Sigmoid colon (tissue), 4 donors: ENCODE data around the gene FADD.

ENCODE experiments used
- CTCF ChIP-seq, 4 experiments: fragments of 450-650 bp in 3 of 4; fragments of 200-600 bp in 1 of 4; IDR thresholded peaks; one replicate each; pipeline ENCODE4 v1.5.1; 2016 to 2019; ENCODE audit warnings: antibody characterized with exemption in 4 of 4, mild to moderate bottlenecking in 3 of 4, moderate library complexity in 2 of 4
- POLR2A ChIP-seq, 2 donors: fragments of 450-650 bp; IDR thresholded peaks; one replicate each; pipeline ENCODE4 v1.6.1; 2016; ENCODE audit warnings: antibody characterized with exemption in 2 of 2, mild to moderate bottlenecking in 2 of 2, moderate library complexity in 2 of 2
- POLR2AphosphoS5 ChIP-seq, 4 donors: sonication (generic); formaldehyde crosslinking; IDR thresholded peaks; one replicate each; pipeline ENCODE4 v1.6.1; 2017; ENCODE audit warnings: antibody characterized with exemption in 4 of 4

- TF ChIP-seq POLR2A (IDR thresholded peaks at IDR 0.05), result no peak
- no peak for TF ChIP-seq CTCF (IDR thresholded peaks at IDR 0.05)
- no peak for TF ChIP-seq POLR2AphosphoS5 (IDR thresholded peaks at IDR 0.05)
These were observed 2.7 kb downstream of the FADD start for GRCh38 chr11:70205766-70206165.
